Vagina (tissue), 2 donors: ENCODE measurements around the gene CBLN3.

Source experiments
- CTCF ChIP-seq, 3 experiments: fragments of 450-650 bp in 2 of 3; fragments of 200-600 bp in 1 of 3; sonication (generic) in 1 of 3; IDR thresholded peaks; one replicate each; pipeline ENCODE4 v1.5.1; 2017 to 2019; ENCODE audit warnings: antibody characterized with exemption in 3 of 3, mild to moderate bottlenecking in 2 of 3, moderate library complexity in 2 of 3
- POLR2A ChIP-seq, 2 donors: fragments of 450-650 bp; IDR thresholded peaks; one replicate each; pipeline ENCODE4 v1.6.1; 2017; ENCODE audit warnings: antibody characterized with exemption in 2 of 2, mild to moderate bottlenecking in 2 of 2, moderate library complexity in 2 of 2
- POLR2AphosphoS5 ChIP-seq, 2 donors: sonication (generic); formaldehyde crosslinking; IDR thresholded peaks; one replicate each; pipeline ENCODE4 v1.9.0; 2017; ENCODE audit warnings: antibody characterized with exemption in 2 of 2, mild to moderate bottlenecking in 2 of 2, low read depth in 1 of 2; ENCODE audit not compliant: insufficient read depth in 1 of 2

GRCh38 chr14:24430682-24431568 is 1.5 kb upstream of the CBLN3 start:
- TF ChIP-seq CTCF (IDR thresholded peaks at IDR 0.05) (no peak), POLR2AphosphoS5 (IDR thresholded peaks at IDR 0.05; ENCODE audit: insufficient read depth in 1 of 2, low read depth in 1 of 2) (peak in 1 of 2 donors; percentile 58), POLR2A (IDR thresholded peaks at IDR 0.05) (no peak)
